Esophagus squamous epithelium (tissue), 5 donors: ENCODE results near the gene TLNRD1. TPM values are rescaled to one million over a fixed set of nuclear protein-coding genes. Genes with fewer than 3 reads are reported as not detected.
"Not testable (repeated sequence)": the region's sequence is repeated elsewhere in the genome, so short reads cannot be mapped to it uniquely, and the experiment has no call there.

Experiments
- DNase-seq: peaks from one replicate; lab custom pipeline; 2025; lab: John Stamatoyannopoulos, UW
- H3K27ac ChIP-seq, 4 donors: fragments of 200-600 bp; sonication (generic); one replicate each; pipeline ENCODE4 v1.5.1; 2016 to 2019; ENCODE audit warnings: mild to moderate bottlenecking in 1 of 4
- H3K27me3 ChIP-seq, 4 donors: fragments of 200-600 bp; sonication (generic); 1 replicate in 3 of 4; 2 replicates in 1 of 4; pipeline versions ENCODE4 v1.5.1 to v1.6.0; 2017 to 2021; ENCODE audit warnings: antibody characterized with exemption in 1 of 4
- H3K36me3 ChIP-seq, 3 donors: fragments of 200-600 bp; sonication (generic); one replicate each; pipeline ENCODE4 v1.5.1; 2016 to 2019
- H3K4me1 ChIP-seq, 3 donors: fragments of 200-600 bp; sonication (generic); one replicate each; pipeline ENCODE4 v1.5.1; 2017 to 2019
- H3K4me3 ChIP-seq, 4 donors: fragments of 200-600 bp; sonication (generic); 1 replicate in 3 of 4; 2 replicates in 1 of 4; pipeline ENCODE4 v1.5.1; 2016 to 2019; ENCODE audit warnings: mild to moderate bottlenecking in 2 of 4, moderate library complexity in 1 of 4
- H3K9me3 ChIP-seq, 3 donors: fragments of 200-600 bp; sonication (generic); one replicate each; pipeline ENCODE4 v1.5.1; 2016 to 2019
- CTCF ChIP-seq, 6 experiments: fragments of 450-650 bp in 4 of 6; fragments of 200-600 bp in 2 of 6; sonication (generic) in 2 of 6; IDR thresholded peaks; one replicate each; pipeline ENCODE4 v1.5.1; 2016 to 2019; ENCODE audit warnings: antibody characterized with exemption in 6 of 6, mild to moderate bottlenecking in 4 of 6, moderate library complexity in 4 of 6
- POLR2A ChIP-seq, 4 donors: fragments of 450-650 bp; IDR thresholded peaks; one replicate each; pipeline ENCODE4 v1.6.1; 2017; ENCODE audit warnings: antibody characterized with exemption in 4 of 4, mild to moderate bottlenecking in 4 of 4, moderate library complexity in 3 of 4
- WGBS, 2 donors: methylation state at CpG; one replicate each; pipeline ENCODE4 v1.1.5; 2018; 5-methylcytosine and 5-hydroxymethylcytosine counted together
- intact Hi-C: fragments of 100-400 bp; cut with DNase I; formaldehyde crosslinking; loops from one replicate; pipeline ENCODE4 v1.15.0; 2022
- total RNA-seq, 4 donors: library from RNA; depleted of rRNA; stranded (reverse); fragments of >200 nt; gene quantifications; one replicate each; pipeline ENCODE4 v1.1.0, GENCODE V29; 2016
- donor health status: DM: yes; HTN: yes; CAD: no.

The TLNRD1 gene
- total RNA-seq, 4 donors from 2014 or later = 17.2 to 57.8 (median 22.6) TPM

GRCh38 chr15:80957556-80957955, 43.2 kb upstream of the TLNRD1 start:
- 51 to 80% methylated on average over 2 of the region's 2 CpGs for WGBS, 2 donors
- H3K9me3 ChIP-seq = no peaks in the 10 kb centered on the region
- intact Hi-C loops = no loop called here
- peak overlapping the region in 1 of 4 donors; percentile 62 for H3K27ac ChIP-seq
- H3K4me1 ChIP-seq = peaks cover 9 to 50% (median 18%) of the 10 kb centered on the region in 3 donors
- DNase-seq = no peak
- H3K27me3 ChIP-seq = no peaks in the 10 kb centered on the region
- H3K36me3 ChIP-seq = peaks cover 0 to 32% (median 0%) of the 10 kb centered on the region in 3 donors
- TF ChIP-seq CTCF (IDR thresholded peaks at IDR 0.05) = no peak
- no peak for TF ChIP-seq POLR2A (IDR thresholded peaks at IDR 0.05)
- H3K4me3 ChIP-seq = no peak overlapping the region

GRCh38 chr15:80957976-80958375, 42.7 kb upstream of the TLNRD1 start:
- no peaks in the 10 kb centered on the region for H3K9me3 ChIP-seq
- peaks cover 0 to 28% (median 0%) of the 10 kb centered on the region in 3 donors for H3K36me3 ChIP-seq
- H3K27me3 ChIP-seq = no peaks in the 10 kb centered on the region
- peak overlapping the region in 1 of 4 donors; percentile 62 for H3K27ac ChIP-seq
- DNase-seq = no peak
- 46 to 49% methylated on average over 2 of the region's 2 CpGs for WGBS, 2 donors
- intact Hi-C loops = no loop called here
- no peak overlapping the region for H3K4me3 ChIP-seq
- H3K4me1 ChIP-seq = peaks cover 9 to 50% (median 18%) of the 10 kb centered on the region in 3 donors
- TF ChIP-seq POLR2A (IDR thresholded peaks at IDR 0.05) (no peak), CTCF (IDR thresholded peaks at IDR 0.05) (no peak)

- Histone ChIP-seq H3K9me3 (no peaks in the 10 kb centered on the region), H3K36me3 (peaks cover 0 to 24% (median 0%) of the 10 kb centered on the region in 3 donors), H3K27ac (no peak overlapping the region), H3K4me1 (peaks cover 8 to 42% (median 13%) of the 10 kb centered on the region in 3 donors), H3K27me3 (no peaks in the 10 kb centered on the region), H3K4me3 (no peak overlapping the region)
- no peak for TF ChIP-seq POLR2A (IDR thresholded peaks at IDR 0.05)
- TF ChIP-seq CTCF (IDR thresholded peaks at IDR 0.05) = no peak
- WGBS, 2 donors = 88 to 95% methylated on average over 7 to 8 of the region's 9 CpGs
- DNase-seq = no peak
- intact Hi-C loops = no loop called here
These were observed 41.8 kb upstream of the TLNRD1 start for GRCh38 chr15:80958818-80959495.

- H3K36me3 ChIP-seq = peaks cover 0 to 39% (median 11%) of the 10 kb centered on the region in 3 donors
- H3K9me3 ChIP-seq, H3K4me1 ChIP-seq, H3K4me3 ChIP-seq, DNase-seq, H3K27me3 ChIP-seq, H3K27ac ChIP-seq: not testable (repeated sequence)
- intact Hi-C loops = loop anchor here (10.0 kb wide), 1 partner anchor 181 kb away; no protein-coding TSS in a partner anchor
These were observed 35.3 kb upstream of the TLNRD1 start for GRCh38 chr15:80965454-80965853.

GRCh38 chr15:80966431-80967197, 34.1 kb upstream of the TLNRD1 start:
- H3K9me3 ChIP-seq = no peaks in the 10 kb centered on the region
- WGBS, 2 donors = 91 to 97% methylated on average over 4 to 8 of the region's 8 CpGs
- TF ChIP-seq POLR2A (IDR thresholded peaks at IDR 0.05) (no peak), CTCF (IDR thresholded peaks at IDR 0.05) (no peak)
- peaks cover 0 to 39% (median 11%) of the 10 kb centered on the region in 3 donors for H3K36me3 ChIP-seq
- no peak for DNase-seq
- H3K4me1 ChIP-seq = peaks cover 0 to 13% (median 4%) of the 10 kb centered on the region in 3 donors
- H3K27me3 ChIP-seq = no peaks in the 10 kb centered on the region
- H3K27ac ChIP-seq = no peak overlapping the region
- intact Hi-C loops = loop anchor here (10.0 kb wide), 1 partner anchor 182 kb away; no protein-coding TSS in a partner anchor
- no peak overlapping the region for H3K4me3 ChIP-seq
